ENCODE results near the gene KLK10. TPM values are rescaled to one million over a fixed set of nuclear protein-coding genes. Genes with fewer than 3 reads are reported as not detected.

KLK10 gene
- total RNA-seq, 4 donors from 2014 or later = 0.22 to 3.1 (median 1.4) TPM; not detected in 1

DNA sequence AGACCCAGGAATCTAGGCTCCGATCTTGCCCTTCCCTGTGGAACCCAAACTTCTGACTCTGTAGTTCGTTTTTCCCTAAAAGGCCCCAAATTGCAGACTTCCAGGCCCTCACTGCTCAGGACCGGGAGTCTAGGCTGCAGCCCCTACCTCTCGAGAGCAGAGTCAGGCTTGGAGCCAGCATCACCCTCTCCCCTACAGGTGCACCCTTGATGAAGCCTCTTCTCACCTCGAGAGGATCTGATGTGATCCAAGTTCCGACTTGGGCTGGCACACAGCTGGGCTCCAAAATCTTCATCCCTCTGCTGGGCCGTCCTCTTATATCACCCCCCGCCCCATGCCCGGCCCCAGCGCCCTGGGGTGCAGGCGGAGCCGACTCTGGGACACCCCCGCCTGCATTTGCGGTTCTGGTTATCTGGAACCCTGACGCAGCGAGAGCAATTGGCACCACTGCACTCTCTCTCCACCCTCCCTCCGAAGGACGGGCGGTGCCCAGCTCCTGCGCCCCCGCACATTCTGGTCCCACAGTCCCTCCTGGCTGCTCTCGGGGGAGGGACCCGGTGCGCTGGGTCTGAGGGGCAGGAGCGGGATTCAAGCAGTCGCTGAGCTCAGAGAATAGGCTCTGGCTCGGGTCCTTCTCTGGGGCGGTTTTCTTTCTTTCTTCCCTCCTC lies 35.8 kb downstream of the KLK10 start, which contains the start of gene KLK7:
Gene KLK7, minus strand, starts transcription at position 293 of the 668 bp plus-strand sequence. CDS start 1,518 bp downstream, outside the sequence.
- Histone ChIP-seq H3K4me3 (no peak within 1 kb of the TSS), H3K4me1 (no peaks in the 10 kb centered on the region), H3K9me3 (peaks cover 0 to 8% (median 0%) of the 10 kb centered on the region in 4 donors), H3K27ac (no peak within 1 kb of the TSS), H3K36me3 (no peaks in the 10 kb centered on the region), H3K27me3 (no peaks in the 10 kb centered on the region)
- no peak for TF ChIP-seq EP300 (IDR thresholded peaks at IDR 0.05)
- TF ChIP-seq CTCF (IDR thresholded peaks at IDR 0.05) = no peak
- TF ChIP-seq POLR2A (IDR thresholded peaks at IDR 0.05) = no peak
- 14 to 21% methylated on average over 28 of the region's 28 CpGs for WGBS, 2 donors
- no peak for DNase-seq (ENCODE audit: low spot score in 2 of 2)

DNA sequence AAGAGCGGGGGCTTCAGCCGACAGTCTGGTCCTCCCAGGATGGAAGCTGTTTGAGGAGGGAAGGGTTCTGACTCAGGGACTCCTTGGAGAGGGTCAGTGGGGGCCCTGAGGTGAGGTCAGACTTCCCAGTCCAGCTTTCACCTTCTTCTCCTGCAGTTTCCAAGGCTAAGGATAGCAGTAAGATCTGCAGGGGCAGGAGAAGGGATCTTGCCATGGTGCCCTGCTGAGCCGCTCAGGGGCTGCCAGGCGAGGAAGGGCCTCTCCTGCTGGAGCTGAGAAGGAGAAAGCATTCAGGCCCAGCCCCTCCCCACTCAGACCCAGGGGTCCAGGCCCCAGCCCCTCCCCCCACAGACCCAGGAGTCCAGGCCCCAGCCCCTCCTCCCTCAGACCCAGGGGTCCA lies 37.3 kb downstream of the KLK10 start:
- Histone ChIP-seq H3K9me3 (peaks cover 0 to 8% (median 0%) of the 10 kb centered on the region in 4 donors), H3K27me3 (no peaks in the 10 kb centered on the region), H3K36me3 (no peaks in the 10 kb centered on the region), H3K4me3 (no peak overlapping the region), H3K27ac (no peak overlapping the region), H3K4me1 (no peaks in the 10 kb centered on the region)
- TF ChIP-seq EP300 (IDR thresholded peaks at IDR 0.05) = no peak
- TF ChIP-seq CTCF (IDR thresholded peaks at IDR 0.05) = no peak
- TF ChIP-seq POLR2A (IDR thresholded peaks at IDR 0.05) = no peak
- no peak for DNase-seq (ENCODE audit: low spot score in 2 of 2)
- 80 to 82% methylated on average over 3 to 4 of the region's 4 CpGs for WGBS, 2 donors

DNA sequence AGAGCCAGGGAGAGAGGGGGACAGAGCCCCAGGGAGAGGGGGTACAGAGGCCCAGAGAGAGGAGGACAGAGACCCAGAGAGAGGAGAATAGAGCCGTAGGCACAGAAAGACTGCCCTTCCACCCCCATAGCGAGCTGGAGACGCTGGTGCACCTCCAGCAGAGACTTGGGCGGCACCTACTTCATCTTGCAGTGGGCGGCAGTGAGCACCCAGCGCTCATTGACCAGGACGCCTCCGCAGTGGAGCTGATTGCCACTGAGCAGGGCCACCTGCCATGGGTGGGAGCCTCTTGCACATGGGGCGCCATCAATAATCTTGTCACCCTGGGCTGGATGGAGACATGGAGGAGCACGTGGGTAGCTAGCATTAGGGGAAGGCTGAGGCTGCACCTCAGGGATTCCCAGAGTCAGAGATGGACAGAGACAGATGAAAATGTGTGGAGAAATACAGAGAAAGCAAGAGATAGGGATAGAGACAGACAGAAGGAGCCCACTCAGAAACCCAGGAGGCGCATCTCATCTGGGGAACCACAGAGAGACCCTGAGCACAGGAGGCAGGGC lies 37.8 kb downstream of the KLK10 start:
- whole genome bisulfite sequencing, 2 donors = 60 to 74% methylated on average over 11 of the region's 11 CpGs
- TF ChIP-seq POLR2A (IDR thresholded peaks at IDR 0.05) (no peak), EP300 (IDR thresholded peaks at IDR 0.05) (no peak), CTCF (IDR thresholded peaks at IDR 0.05) (no peak)
- Histone ChIP-seq H3K27ac (no peak overlapping the region), H3K27me3 (no peaks in the 10 kb centered on the region), H3K4me3 (no peak overlapping the region), H3K4me1 (no peaks in the 10 kb centered on the region), H3K36me3 (no peaks in the 10 kb centered on the region), H3K9me3 (peaks cover 0 to 8% (median 0%) of the 10 kb centered on the region in 4 donors)
- DNase-seq (ENCODE audit: low spot score in 2 of 2) = no peak

DNA sequence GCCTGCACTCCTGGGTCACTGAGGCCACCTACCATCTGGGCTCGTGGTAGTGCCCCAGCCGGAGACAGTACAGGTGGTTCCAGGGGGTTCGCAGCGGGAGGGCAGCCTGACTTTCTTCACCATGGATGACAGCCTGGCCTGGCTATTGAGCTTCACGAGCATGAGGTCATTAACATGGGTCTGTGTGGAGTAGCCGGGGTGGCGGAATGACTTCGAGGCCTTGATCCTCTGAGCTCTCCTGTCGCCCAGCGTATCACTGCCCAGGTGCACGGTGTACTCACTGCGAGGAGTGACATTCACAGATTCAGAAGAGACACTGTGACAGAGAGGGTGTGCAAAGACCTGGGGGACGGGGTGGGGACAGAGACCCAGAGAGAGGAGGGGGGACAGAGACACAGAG lies 39.3 kb downstream of the KLK10 start:
- Histone ChIP-seq H3K27ac (no peak overlapping the region), H3K4me3 (no peak overlapping the region), H3K4me1 (no peaks in the 10 kb centered on the region), H3K36me3 (no peaks in the 10 kb centered on the region), H3K27me3 (no peaks in the 10 kb centered on the region), H3K9me3 (peaks cover 0 to 3% (median 0%) of the 10 kb centered on the region in 4 donors)
- no peak for TF ChIP-seq EP300 (IDR thresholded peaks at IDR 0.05)
- no peak for TF ChIP-seq POLR2A (IDR thresholded peaks at IDR 0.05)
- no peak for TF ChIP-seq CTCF (IDR thresholded peaks at IDR 0.05)
- no peak for DNase-seq (ENCODE audit: low spot score in 2 of 2)
- 67 to 68% methylated on average over 11 to 13 of the region's 13 CpGs for WGBS, 2 donors

- TF ChIP-seq POLR2A (IDR thresholded peaks at IDR 0.05) (no peak), CTCF (IDR thresholded peaks at IDR 0.05) (no peak), EP300 (IDR thresholded peaks at IDR 0.05) (no peak)
- H3K9me3 ChIP-seq = peaks cover 0 to 3% (median 0%) of the 10 kb centered on the region in 4 donors
- WGBS, 2 donors = 15 to 40% methylated on average over 7 to 8 of the region's 8 CpGs
- H3K27ac ChIP-seq = no peak overlapping the region
- H3K27me3 ChIP-seq = no peaks in the 10 kb centered on the region
- DNase-seq (ENCODE audit: low spot score in 2 of 2) = no peak
- no peaks in the 10 kb centered on the region for H3K4me1 ChIP-seq
- no peak overlapping the region for H3K4me3 ChIP-seq
- H3K36me3 ChIP-seq = no peaks in the 10 kb centered on the region
Observed at GRCh38 chr19:50979758-50980157, 39.8 kb downstream of the KLK10 start.
